ENCODE results near the gene CEP112.
"Not testable (repeated sequence)": the region's sequence is repeated elsewhere in the genome, so short reads cannot be mapped to it uniquely, and the experiment has no call there.

The CEP112 gene

DNA sequence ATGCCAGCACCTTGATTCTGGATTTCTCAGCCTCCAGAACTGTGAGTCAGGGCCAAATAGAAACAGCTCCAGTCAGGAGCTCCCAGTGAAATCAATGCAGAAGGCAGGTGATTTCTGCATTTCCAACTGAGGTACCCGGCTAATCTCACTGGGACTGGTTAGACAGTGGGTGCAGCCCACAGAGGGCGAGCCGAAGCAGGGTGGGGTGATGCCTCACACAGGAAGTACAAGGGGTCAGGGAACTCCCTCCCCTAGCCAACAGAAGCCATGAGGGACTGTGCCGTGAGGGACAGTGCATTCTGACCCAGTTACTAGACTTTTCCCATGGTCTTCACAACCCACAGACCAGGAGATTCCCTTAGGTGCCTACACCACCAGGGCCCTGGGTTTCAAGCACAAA lies 36.9 kb downstream of the CEP112 start:
- DNase-seq (ENCODE audit: low spot score), result not testable (repeated sequence)

DNA sequence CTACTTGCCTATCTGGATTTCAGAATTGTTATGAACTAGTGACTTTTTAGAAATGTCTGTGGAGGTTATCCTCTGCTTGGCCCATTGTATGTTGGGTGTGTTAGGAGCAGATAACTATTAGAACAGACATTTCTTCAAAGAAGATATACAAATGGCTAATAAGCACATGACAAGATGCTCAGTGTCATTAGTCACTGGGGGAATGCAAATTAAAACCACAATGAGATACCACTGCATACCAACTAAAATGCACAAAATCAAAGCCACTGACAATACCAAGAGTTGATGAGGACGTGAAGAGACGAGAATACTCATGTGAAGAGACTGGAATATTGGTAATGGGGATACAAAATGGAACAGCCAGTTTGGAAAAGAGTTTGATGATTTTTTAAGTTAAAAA lies 39.2 kb downstream of the CEP112 start:
- DNase-seq (ENCODE audit: low spot score), result no peak

DNA sequence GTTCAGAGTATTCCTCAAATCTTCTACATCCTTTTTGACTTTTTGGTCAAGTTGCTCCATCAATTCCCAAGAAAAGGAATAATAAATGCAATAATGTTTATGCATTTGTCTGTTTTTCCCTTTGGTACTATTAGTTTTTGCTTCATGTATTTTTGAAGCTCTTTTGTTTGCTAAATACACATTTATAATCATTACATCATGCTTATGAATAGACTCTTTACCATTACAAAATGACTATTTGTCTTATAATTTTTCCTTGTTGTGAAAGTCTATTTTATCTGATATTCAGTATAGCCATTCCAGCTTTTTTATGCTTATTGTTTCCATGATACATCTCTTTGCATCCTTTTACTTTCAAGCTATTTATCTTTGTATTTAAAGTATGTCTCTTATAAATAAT lies 41.2 kb downstream of the CEP112 start:
- DNase-seq (ENCODE audit: low spot score), result no peak

GRCh38 chr17:66149562-66149961 lies 42.4 kb downstream of the CEP112 start:
- DNase-seq (ENCODE audit: low spot score), result no peak

- no peak for DNase-seq (ENCODE audit: low spot score)
Observed at GRCh38 chr17:66146394-66146793, 45.5 kb downstream of the CEP112 start.

- DNase-seq (ENCODE audit: low spot score), result no peak
Observed at GRCh38 chr17:66143657-66144282, 48.2 kb downstream of the CEP112 start.

DNA sequence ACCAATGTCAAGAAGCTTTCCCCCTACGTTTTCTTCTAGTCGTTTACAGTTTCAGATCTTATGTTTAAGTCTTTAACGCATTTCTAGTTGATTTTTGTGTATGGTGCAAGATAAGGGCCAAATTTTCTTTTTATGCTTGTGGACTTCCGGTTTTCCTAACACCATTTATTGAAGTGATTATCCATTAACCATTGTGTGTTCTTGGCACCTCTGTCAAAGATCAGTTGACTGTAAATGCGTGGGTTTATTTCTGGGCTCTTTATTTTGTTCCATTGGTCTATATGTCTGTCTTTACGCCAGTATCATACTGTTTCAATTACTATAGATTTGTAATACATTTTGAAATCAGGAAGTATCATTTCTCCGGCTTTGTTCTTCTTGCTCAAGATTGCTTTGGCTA lies 49.5 kb downstream of the CEP112 start:
- DNase-seq (ENCODE audit: low spot score), result no peak

- no peak for DNase-seq (ENCODE audit: low spot score)
Observed at GRCh38 chr17:66138120-66138519, 53.8 kb downstream of the CEP112 start.

- no peak for DNase-seq (ENCODE audit: low spot score)
Observed at GRCh38 chr17:66135896-66136295, 56.0 kb downstream of the CEP112 start.

DNA sequence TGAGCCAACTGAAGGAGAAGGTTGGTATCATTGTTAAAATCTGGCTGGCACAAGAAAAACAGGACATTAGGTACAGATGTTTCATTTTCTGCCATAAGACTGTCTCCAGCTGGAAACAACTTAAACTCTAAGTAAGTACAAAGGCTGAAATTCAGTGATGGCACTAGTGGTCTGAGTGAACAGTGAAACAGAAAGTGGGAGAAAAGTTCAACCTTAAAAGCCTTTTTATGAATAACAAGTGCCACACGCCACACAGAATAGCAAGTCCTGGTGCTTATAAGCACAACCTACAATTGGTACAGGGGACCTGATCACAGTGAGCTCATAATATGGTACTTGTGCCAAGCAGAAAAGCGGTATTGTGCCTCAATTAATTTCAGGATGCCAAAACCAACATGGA lies 56.7 kb downstream of the CEP112 start:
- no peak for DNase-seq (ENCODE audit: low spot score)

DNA sequence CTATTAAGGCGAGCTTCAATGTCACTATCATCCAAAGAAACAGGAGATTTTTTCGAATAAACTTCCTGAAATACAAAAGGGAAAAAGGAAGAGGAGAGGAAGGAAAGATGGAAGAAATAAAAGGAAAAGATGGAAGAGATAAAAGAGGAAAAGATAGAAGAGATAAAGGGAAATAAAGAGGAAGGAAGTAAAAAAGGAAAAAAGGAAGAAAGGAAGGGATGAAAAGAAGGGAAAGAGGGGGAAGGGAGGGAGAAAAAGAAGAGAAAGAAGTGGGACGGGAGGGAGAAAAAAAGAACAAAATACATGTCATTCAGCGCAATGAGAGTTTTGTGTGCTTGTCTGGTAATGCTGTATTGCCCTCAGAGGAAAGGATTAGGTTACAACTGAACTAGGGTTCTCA lies 62.2 kb downstream of the CEP112 start:
- no peak for DNase-seq (ENCODE audit: low spot score)

- no peak for DNase-seq (ENCODE audit: low spot score)
Observed at GRCh38 chr17:66126231-66126630, 65.7 kb downstream of the CEP112 start.

DNA sequence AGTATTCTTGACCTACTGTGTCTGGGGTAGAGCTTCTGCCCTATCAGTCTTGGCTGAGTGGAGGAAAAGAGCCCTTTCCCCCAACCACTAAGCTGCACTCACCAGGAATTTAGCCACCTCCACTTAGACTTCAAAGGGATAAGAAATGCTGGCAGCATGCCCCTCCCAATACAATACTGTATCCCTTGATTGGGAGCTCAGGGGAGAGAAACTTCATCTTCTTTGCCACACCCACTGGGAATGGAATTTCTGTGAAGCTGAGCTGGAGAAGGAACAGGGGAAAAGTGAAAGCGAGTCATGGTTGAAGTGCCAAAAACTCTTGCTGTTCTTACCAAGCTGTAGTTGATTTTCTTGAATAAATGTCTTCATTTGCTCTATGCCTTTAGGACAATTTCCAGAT lies 68.8 kb downstream of the CEP112 start:
- DNase-seq (ENCODE audit: low spot score), result peak; percentile 57

GRCh38 chr17:66115246-66115645 lies 76.7 kb downstream of the CEP112 start:
- no peak for DNase-seq (ENCODE audit: low spot score)

DNA sequence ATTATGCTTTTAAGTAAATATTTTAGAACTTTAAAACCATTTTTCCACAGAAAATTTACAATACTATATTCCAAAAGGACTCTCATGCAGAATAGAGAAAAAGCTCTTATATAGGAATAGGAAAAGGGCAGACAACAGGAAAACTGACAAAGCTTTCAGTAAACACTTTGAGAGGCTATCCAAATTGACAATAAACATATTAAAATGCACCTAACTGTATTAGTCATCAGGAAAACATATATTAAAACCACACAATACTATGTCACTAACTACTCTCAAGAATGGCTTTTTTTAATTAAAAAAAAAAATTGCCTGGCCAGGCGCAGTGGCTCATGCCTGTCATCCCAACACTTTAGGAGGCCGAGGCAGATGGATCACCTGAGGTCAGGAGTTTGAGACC lies 77.3 kb downstream of the CEP112 start:
- no peak for DNase-seq (ENCODE audit: low spot score)

- no peak for DNase-seq (ENCODE audit: low spot score)
Observed at GRCh38 chr17:66107731-66108130, 84.2 kb downstream of the CEP112 start.

- DNase-seq (ENCODE audit: low spot score), result no peak
Observed at GRCh38 chr17:66098040-66098439, 93.9 kb downstream of the CEP112 start.

- DNase-seq (ENCODE audit: low spot score), result no peak
Observed at GRCh38 chr17:66094727-66095126, 97.2 kb downstream of the CEP112 start.

DNA sequence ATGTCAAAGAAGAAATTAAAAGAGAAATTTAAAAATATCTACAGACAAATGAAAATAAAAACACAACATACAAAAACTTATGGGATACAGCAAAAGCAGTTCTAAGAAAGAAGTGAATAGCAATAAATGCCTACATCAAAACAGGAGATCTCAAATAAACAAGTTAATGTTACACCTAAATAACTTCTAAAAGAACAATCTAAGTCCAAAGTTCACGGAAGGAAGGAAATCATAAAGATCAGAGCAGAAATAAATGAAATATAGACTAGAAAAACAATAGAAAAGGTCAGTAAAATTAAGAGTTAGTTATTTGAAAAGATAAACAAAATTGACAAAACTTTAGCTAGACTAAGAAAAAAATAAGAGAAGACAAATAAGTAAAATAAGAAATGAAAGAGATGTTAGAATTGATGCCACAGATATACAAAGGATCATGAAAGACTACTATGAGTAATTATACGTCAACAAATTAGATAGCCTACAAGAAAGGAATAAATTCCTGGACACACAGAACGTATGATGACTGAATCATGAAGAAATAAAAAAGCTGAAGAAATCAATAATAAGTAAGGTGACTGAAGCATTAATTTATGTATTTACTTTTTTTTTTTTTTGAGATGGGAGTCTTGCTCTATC lies 100.4 kb downstream of the CEP112 start:
- DNase-seq (ENCODE audit: low spot score), result no peak

GRCh38 chr17:66089764-66090163 lies 102.2 kb downstream of the CEP112 start:
- no peak for DNase-seq (ENCODE audit: low spot score)

DNA sequence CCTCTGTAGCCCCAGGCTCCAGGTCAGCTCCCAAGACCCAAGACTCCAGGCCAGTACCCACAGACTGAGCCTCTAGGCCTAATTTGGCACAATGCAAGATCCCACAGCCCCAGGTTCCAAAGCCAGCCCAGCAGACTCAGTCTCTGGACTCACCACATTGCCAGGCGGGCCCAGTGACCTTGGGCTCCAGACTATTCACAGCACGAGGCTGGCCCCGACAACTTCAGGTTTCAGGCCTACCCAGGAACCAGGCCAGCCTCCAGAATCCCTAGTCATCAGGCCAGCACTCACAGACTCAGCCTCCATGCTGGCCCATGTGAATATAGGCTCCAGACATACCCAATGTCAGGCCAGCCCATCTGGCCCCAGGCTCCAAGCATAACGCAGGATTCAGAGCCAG lies 103.8 kb downstream of the CEP112 start:
- DNase-seq (ENCODE audit: low spot score), result no peak

DNA sequence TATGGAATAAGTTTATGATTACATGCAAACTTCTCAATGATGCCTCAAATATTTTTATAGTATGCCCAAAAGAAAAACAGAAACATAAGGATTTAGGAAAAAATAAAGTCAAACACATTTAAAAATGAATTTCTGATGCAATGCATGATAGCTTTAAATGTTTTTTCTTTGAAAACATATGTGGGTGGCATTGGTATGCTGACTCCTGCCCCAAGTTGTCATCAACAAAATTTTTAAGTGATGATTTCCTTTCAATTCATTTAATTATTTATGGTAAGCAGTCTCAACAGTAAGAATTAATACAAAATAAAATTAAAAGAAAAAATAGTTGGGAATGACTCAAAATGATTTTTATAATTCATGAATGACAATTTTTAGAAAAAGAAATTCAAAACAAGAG lies 104.9 kb downstream of the CEP112 start:
- DNase-seq (ENCODE audit: low spot score), result no peak

GRCh38 chr17:66085221-66085620 lies 106.7 kb downstream of the CEP112 start:
- no peak for DNase-seq (ENCODE audit: low spot score)

GRCh38 chr17:66080670-66081069 lies 111.3 kb downstream of the CEP112 start:
- not testable (repeated sequence) for DNase-seq (ENCODE audit: low spot score)
